Urinary bladder (tissue), 4 donors: ENCODE data around the gene GRIP1. TPM values are rescaled to one million over a fixed set of nuclear protein-coding genes. Genes with fewer than 3 reads are reported as not detected.

Experiments
- DNase-seq: peaks from one replicate; pipeline ENCODE4 v3.0.0-alpha.2; 2015; ENCODE audit errors: extremely low spot score
- H3K27ac ChIP-seq: one replicate; pipeline ENCODE4 v1.5.1; 2013; ENCODE audit warnings: low read depth, mild to moderate bottlenecking, moderate library complexity
- H3K36me3 ChIP-seq: one replicate; pipeline ENCODE4 v1.6.1; 2013; ENCODE audit warnings: mild to moderate bottlenecking, moderate library complexity; ENCODE audit not compliant: insufficient read depth
- H3K4me1 ChIP-seq: one replicate; pipeline ENCODE4 v1.6.1; 2013; ENCODE audit warnings: mild to moderate bottlenecking, moderate library complexity; ENCODE audit not compliant: insufficient read depth
- H3K4me3 ChIP-seq: one replicate; pipeline ENCODE4 v1.5.1; 2013; ENCODE audit warnings: low read depth, low read length
- WGBS: extraction: QIAGEN DNeasy Blood & Tissue Kit; methylation state at CpG from one replicate; pipeline ENCODE4 v1.1.7; 2013; 5-methylcytosine and 5-hydroxymethylcytosine counted together
- polyA plus RNA-seq: library from polyadenylated mRNA; stranded (reverse); fragments of 200-250 nt; gene quantifications from one replicate; pipeline ENCODE4 v1.2.3, GENCODE V29; 2013
- total RNA-seq: library from RNA; depleted of rRNA; stranded (reverse); fragments of >200 nt; gene quantifications from one replicate; pipeline ENCODE4 v1.2.3, GENCODE V29; 2014
- donor health status: healthy with polysubstance abuse.
- donor health status: healthy.

The GRIP1 gene
- total and polyA plus RNA-seq, 2 donors: 2.1 to 9.8 TPM

DNA sequence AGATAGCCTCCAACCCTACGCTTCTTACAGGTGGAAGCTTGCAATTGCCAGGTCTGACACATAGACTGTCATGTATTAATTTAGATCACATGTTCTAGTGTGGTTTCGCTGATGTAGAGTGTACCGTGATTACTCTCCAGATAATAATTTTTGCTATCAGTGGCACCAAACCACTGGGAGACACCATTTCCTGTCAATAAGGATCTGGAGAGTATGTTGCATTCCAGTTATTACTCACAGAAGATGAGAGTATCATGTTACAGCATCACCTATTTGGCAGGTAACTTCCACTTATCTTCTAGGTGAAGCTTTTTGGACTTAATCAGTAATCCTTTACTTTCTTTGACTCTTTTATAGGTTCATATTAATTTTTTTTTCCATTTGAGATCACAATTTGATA, 229.3 kb downstream of the GRIP1 start:
- no peaks in the 10 kb centered on the region for H3K4me1 ChIP-seq
- H3K27ac ChIP-seq: no peak overlapping the region
- H3K36me3 ChIP-seq: no peaks in the 10 kb centered on the region
- DNase-seq: no peak
- H3K4me3 ChIP-seq: no peak overlapping the region
- WGBS: 86% methylated on average over 3 of the region's 3 CpGs

DNA sequence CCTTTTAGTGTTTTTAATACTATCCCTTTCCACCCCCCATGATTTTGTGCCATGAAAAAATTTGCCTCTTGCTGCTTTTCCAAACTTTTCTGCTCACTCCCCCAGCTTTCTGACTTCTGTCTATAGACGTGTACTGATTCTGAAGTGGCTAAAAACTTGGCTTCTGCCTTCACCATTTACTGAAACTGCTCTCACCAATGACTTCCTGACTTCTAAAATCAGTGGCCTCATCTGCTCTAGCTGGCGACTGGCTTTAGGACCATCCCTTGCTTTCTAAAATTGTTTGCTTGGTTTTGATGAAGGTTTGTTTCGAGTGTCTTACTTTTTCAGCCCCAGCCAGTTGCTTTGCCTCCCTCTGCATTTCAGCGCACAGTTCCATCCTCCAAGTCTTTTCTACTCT, 231.2 kb downstream of the GRIP1 start:
- H3K4me3 ChIP-seq: no peak overlapping the region
- H3K27ac ChIP-seq: no peak overlapping the region
- WGBS: 80% methylated on average over 4 of the region's 4 CpGs
- DNase-seq: no peak
- H3K36me3 ChIP-seq: no peaks in the 10 kb centered on the region
- no peaks in the 10 kb centered on the region for H3K4me1 ChIP-seq

DNA sequence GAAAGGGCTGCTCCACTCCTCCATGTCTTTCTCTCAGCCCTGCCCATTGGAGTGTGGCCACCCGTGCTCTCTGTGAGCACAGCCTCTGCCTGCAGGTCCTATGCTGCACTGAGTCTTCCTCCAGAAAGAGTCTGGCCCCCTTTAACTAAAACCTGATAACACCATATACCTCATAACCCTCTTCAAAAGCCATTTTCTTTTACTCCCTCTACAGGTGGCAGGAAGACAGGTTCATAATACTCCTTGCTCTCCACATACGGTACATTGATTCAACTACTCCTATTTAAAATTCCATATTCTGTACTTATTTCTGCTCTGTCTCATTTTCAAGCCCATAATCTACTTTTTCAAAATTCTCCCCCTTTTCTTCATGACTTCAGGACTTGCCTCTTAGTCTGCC, 232.6 kb downstream of the GRIP1 start:
- 93% methylated on average over 2 of the region's 2 CpGs for WGBS
- Histone ChIP-seq H3K36me3 (no peaks in the 10 kb centered on the region), H3K4me1 (no peaks in the 10 kb centered on the region), H3K27ac (no peak overlapping the region), H3K4me3 (no peak overlapping the region)
- no peak for DNase-seq

GRCh38 chr12:66441905-66442559, 236.8 kb downstream of the GRIP1 start:
- Histone ChIP-seq H3K36me3 (no peaks in the 10 kb centered on the region), H3K27ac (no peak overlapping the region), H3K4me3 (no peak overlapping the region), H3K4me1 (no peaks in the 10 kb centered on the region)
- 89% methylated on average over 6 of the region's 6 CpGs for WGBS
- DNase-seq: no peak

- DNase-seq: no peak
- Histone ChIP-seq H3K4me1 (no peaks in the 10 kb centered on the region), H3K27ac (no peak overlapping the region), H3K36me3 (no peaks in the 10 kb centered on the region), H3K4me3 (no peak overlapping the region)
- WGBS: 72% methylated on average over 1 of the region's 1 CpG
These were observed 240.3 kb downstream of the GRIP1 start for GRCh38 chr12:66438601-66439000.

- DNase-seq: no peak
- no peaks in the 10 kb centered on the region for H3K36me3 ChIP-seq
- H3K4me1 ChIP-seq: no peaks in the 10 kb centered on the region
- H3K4me3 ChIP-seq: no peak overlapping the region
- WGBS: 87% methylated on average over 4 of the region's 4 CpGs
- no peak overlapping the region for H3K27ac ChIP-seq
These were observed 248.8 kb downstream of the GRIP1 start for GRCh38 chr12:66430106-66430505.

- Histone ChIP-seq H3K4me3 (no peak overlapping the region), H3K36me3 (no peaks in the 10 kb centered on the region), H3K4me1 (no peaks in the 10 kb centered on the region), H3K27ac (no peak overlapping the region)
- no peak for DNase-seq
- 72% methylated on average over 5 of the region's 5 CpGs for WGBS
These were observed 250.0 kb downstream of the GRIP1 start for GRCh38 chr12:66428870-66429269.

- no peaks in the 10 kb centered on the region for H3K36me3 ChIP-seq
- DNase-seq: no peak
- H3K27ac ChIP-seq: no peak overlapping the region
- no peak overlapping the region for H3K4me3 ChIP-seq
- H3K4me1 ChIP-seq: no peaks in the 10 kb centered on the region
These were observed 250.6 kb downstream of the GRIP1 start for GRCh38 chr12:66428261-66428660.

DNA sequence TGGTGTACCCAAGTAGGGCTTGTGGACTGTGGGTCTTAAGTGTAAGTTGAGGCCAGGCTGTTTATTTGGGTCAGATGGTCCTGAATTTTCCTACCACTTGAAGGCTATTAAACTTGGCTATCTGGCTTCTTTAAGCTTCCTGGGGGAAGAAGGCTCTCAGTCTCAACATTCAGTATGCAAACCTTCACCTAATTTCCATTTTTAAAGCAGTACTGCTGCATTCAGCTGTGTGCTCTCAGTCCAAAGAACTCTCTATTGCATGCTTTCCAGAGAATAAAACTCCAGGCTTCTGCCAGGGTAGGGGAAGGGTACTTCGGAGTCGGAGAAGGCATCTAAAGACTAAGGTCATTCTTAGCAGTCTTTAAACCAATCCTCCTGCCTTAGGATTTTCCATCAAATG, 252.2 kb downstream of the GRIP1 start:
- no peak overlapping the region for H3K27ac ChIP-seq
- no peak for DNase-seq
- no peak overlapping the region for H3K4me3 ChIP-seq
- WGBS: 78% methylated on average over 2 of the region's 2 CpGs
- H3K4me1 ChIP-seq: no peaks in the 10 kb centered on the region
- H3K36me3 ChIP-seq: no peaks in the 10 kb centered on the region

GRCh38 chr12:66423266-66423665, 255.6 kb downstream of the GRIP1 start:
- DNase-seq: no peak
- H3K4me3 ChIP-seq: no peak overlapping the region
- no peaks in the 10 kb centered on the region for H3K4me1 ChIP-seq
- WGBS: 73% methylated on average over 2 of the region's 2 CpGs
- no peak overlapping the region for H3K27ac ChIP-seq
- H3K36me3 ChIP-seq: no peaks in the 10 kb centered on the region

DNA sequence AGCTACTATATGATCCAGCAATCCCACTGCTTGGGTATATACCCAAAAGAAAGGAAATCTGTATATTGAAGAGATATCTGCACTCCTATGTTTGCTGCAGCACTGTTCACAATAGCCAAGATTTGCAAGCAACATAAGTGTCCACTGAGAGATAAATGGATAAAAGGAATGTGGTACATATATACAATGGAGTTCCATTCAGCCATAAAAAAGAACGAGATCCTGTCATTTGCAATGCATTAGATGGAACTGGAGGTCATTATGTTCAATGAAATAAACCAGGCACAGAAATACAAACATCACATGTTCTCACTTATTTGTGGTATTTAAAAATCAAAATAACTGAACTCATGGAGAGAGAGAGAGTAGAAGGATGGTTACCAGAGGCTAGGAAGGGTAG, 260.0 kb downstream of the GRIP1 start:
- no peaks in the 10 kb centered on the region for H3K36me3 ChIP-seq
- DNase-seq: no peak
- no peak overlapping the region for H3K4me3 ChIP-seq
- no peak overlapping the region for H3K27ac ChIP-seq
- H3K4me1 ChIP-seq: no peaks in the 10 kb centered on the region
- 55% methylated on average over 1 of the region's 1 CpG for whole genome bisulfite sequencing

DNA sequence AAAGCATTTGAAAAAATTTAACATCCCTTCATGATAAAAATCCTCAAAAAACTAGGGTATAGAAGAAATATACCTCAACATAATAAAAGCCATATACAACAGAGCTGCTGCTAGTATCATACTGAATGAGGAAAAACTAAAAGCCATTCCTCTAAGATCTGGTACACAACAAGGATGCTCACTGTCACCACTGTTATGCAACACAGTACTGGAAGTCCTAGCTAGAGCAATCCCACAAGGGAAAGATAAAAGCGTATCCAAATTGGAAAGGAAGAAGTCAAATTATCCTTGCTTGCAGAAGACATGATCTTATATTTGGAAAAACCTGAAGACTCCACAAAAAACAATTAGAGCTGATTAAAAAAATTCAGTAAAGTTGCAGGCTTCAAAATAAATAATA, 261.7 kb downstream of the GRIP1 start:
- DNase-seq: no peak
- Histone ChIP-seq H3K27ac (no peak overlapping the region), H3K4me1 (no peaks in the 10 kb centered on the region), H3K4me3 (no peak overlapping the region), H3K36me3 (no peaks in the 10 kb centered on the region)
- 97% methylated on average over 1 of the region's 1 CpG for WGBS

- no peaks in the 10 kb centered on the region for H3K4me1 ChIP-seq
- H3K36me3 ChIP-seq: no peaks in the 10 kb centered on the region
- no peak for DNase-seq
- H3K4me3 ChIP-seq: no peak overlapping the region
- no peak overlapping the region for H3K27ac ChIP-seq
- WGBS: 72% methylated on average over 4 of the region's 4 CpGs
These were observed 269.5 kb downstream of the GRIP1 start for GRCh38 chr12:66409195-66409871.

DNA sequence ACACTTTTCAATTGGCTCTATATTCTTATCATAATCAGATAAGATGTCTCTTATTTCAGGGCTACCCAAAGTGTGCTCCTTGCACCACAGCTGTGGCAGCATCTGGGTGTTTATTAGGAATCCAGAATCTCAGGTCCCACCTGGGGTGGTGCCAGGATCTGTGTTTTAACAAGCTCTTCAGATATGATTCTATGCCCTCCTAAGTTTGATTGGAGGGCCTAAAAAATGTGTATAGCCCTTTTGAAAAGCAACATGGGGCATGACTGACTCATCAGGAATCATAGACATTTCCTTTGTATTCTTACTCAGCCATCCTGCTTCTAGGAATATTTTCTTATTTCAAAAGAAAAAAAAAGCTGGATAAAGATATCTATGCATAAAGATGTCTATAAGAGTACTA, 273.5 kb downstream of the GRIP1 start:
- no peak overlapping the region for H3K4me3 ChIP-seq
- no peaks in the 10 kb centered on the region for H3K4me1 ChIP-seq
- DNase-seq: no peak
- no peaks in the 10 kb centered on the region for H3K36me3 ChIP-seq
- H3K27ac ChIP-seq: no peak overlapping the region

GRCh38 chr12:66403746-66404145, 275.1 kb downstream of the GRIP1 start:
- Histone ChIP-seq H3K4me3 (no peak overlapping the region), H3K27ac (no peak overlapping the region), H3K36me3 (no peaks in the 10 kb centered on the region), H3K4me1 (no peaks in the 10 kb centered on the region)
- no peak for DNase-seq
